Esophagus mucosa (tissue), 1 donor: ENCODE results near the gene RADIL. TPM values are rescaled to one million over a fixed set of nuclear protein-coding genes. Genes with fewer than 3 reads are reported as not detected.

Experiments
- ATAC-seq: fragments of 200-7000 bp; cut with Tn5 transposase; one replicate; pipeline ENCODE4 v1.9.1; 2020
- total RNA-seq: library from RNA; stranded (reverse); gene quantifications from one replicate; pipeline ENCODE4 v1.2.4, GENCODE V29; 2023
- donor health status: DM: yes; HTN: yes; CAD: no.

Gene RADIL
- total RNA-seq, 1 donor from 2014 or later, result 0.20 TPM

DNA sequence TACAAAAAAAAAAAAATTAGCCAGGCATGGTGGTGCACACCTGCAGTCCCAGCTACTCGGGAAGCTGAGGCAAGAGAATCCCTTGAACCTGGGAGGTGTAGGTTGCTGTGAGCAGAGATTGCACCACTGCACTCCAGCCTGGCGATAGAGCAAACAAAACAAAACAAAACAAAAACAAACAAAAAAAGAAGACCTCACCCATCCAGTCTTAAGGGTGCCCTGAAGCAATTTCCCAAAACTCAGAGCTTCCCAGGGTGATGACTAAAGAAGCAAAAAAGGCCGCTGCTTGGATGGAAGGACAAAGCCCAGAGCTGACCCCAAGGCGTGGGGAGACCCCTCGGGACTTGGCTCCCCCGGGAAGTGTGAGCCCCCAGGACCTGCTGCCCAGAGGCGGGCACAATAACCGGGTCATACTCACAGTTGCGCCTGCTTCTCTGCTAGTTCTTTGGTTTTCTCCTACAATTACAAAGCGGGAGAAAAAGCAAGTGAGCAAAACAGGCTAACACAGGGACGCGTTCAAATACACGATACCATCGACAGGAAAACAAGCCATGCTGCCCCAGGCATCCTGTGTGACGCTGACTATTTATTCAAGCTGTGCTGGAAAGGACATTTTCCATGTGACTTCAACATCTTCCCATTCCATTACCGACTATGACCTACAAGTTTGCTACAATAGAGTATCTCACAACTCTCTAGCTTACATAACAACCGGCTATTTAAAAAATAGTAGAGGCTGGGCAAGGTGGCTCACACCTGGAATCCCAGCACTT, 51.6 kb downstream of the RADIL start:
- no peak for ATAC-seq

DNA sequence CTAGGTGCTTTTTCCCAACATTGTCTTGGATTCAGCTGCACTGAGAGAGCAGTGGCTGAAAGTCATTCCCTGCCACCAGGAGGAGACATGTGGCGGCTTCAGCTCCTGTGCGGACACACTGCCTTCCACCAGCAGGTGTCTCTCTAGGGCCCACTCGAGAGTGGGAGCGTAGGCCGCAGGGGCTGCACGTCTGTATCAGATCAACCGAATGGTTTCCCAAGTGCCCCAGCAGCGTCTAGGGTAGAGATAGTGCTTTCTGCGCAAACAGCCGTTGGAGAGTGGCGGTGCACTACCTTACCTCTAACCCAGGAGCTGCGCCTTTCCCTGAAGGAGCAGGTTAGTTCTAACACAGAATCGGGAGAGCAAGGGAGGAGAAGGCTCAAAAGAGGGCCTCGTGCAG, 53.3 kb downstream of the RADIL start:
- ATAC-seq, result peak; percentile 46

DNA sequence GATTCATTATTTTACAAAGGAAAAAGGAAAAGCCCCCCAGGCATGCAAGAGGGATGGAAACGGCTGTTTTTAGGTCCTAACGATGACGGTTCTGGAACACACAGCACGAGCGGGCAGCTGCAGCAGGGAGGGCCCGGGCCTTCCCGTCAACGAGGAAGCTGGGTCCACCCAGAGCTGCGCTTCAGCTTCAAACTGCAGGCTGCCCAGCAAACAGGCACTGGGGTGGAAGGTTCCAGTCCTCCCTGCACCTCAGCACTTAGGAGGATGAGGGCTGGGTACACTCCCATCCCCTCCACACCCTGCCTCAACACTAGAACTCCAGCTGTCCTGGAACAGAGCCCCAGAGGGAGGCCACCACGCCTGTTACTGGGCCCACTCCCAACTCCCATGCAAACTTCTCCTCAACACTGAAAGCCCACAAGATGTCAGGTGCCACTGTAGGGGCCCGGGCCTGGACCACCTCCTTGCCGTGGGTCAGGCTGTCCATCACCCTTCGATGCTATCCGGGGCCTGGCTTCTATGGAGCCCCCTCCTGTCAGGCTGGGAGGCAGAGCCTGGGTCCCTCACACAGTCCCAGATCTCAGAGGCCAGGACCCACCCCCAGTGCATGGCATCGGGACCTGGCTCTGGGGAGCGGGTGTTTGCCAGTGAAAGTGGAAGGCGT, 54.7 kb downstream of the RADIL start:
- no peak for ATAC-seq

DNA sequence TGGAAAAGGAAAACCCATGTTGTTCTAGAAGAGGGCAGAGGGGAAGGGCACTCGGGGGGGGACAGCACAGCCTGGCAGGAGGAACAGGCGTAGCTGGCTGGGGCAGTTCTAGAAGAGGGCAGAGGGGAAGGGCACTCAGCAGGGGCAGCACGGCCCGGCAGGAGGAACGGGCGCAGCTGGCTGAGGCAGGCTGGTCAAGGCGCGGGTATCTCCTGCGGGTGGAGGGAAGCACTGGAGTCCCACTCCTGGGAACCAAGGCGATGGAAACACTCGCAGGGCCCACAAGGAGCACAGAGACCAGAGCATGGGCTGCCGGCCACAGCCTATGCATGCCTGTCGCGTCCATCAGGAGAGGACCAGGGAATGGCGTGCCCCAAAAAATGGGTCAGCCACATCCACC, 58.4 kb downstream of the RADIL start:
- no peak for ATAC-seq

DNA sequence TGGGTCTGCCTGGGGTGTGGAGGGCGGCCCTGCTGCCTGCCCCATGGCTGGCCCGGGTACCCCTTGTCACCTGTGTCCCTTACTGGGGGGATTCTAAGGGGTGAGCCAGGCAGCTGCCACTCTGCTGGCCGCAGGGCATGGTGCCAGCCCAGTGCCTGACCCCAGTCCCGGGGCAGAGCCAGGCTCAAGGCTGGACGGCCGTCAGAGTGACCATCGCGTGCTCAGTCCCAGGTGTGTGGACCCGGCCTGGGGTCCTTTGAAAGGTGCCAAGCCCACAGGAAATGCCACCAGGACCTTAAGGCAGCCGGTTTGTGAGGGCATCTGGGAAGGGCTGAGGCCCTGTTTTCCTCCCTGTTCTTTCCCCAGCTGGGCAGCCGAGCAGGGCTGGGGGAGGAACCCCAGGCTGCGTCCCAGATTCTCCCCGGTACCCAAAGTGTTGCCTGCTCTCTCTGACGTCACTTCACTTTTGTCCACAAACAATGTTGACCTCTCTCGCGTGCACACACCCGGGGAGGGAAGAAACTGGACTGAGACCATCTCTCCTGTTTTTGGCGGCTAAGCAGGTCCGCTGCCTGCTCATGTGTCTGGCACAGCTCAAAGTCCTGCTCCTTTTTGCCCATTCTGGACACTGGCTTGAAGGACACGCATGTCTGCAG, 59.3 kb downstream of the RADIL start:
- ATAC-seq, result no peak

DNA sequence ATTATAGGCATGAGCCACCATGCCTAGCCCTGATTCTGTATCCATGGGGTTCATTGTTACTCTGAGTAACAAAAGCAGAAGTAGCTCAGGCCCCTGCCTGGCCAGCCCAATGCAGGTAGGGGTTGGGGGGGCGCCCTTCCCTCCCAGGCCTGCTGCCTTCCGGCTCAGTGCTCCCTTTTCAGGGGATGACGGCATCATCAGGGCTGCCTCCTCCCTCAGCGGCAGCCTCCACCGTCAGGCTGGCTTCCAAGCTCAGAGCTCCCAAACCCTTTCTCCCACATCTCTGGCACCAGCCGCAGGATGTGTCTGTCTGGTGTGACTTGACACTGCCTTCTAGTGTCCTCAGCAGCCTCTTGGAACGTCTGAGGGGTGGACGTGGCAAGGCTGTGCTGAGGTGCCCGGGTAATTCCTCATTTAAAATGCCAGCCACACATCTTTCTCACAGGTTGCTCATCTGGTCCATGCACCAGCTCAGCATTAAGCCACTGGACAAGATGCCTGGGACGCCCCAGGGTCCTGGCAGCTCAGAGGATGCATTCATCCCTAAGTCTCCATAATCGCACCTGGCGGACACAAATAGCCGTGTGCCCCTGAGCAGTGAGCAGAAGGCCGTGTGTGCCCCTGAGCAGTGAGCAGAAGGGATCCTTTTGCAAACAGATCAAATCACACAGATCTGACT, 59.9 kb downstream of the RADIL start:
- ATAC-seq, result no peak

DNA sequence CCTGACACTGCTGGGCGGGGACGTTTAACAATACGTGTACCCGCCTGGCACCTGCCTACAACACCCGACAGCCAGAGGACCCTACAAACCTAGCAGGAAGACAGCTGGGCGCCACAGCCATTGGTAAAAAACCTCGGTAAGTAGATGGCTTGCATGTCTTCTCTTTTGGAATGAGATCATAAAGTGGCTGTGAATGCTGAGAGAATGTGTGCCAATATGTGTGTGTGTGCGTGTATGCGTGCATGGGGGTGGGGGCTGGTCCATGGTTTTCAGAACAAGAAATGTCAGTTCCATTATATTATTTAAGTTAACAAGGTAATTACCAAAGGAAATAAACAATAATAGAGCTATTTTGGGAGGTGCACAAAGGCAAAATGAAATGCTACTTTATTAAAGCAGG, 60.8 kb downstream of the RADIL start:
- no peak for ATAC-seq

DNA sequence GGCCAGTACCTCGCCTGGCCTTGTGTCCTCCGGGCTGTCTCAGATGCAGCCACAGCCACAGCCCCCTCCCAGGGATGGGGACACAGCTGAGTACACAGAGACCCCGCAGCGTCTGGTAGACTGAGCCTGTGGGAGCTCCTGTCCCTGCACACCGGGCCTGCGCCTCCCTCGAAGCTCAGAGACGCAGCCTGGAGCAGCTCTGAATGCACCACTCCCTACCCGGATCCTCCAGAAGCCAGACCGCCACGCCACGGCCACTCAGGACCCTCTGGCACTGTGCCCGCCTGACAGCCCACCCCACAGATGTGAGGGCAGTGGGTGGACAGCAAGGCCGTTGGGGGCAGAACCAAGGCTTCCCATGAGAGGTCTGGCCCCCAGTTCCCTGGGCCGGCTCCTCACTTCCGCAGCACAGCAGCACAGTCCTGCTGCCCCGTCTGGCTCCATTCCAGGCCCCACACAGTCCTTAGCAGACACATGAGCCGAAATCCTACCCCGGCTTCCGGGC, 62.5 kb downstream of the RADIL start:
- ATAC-seq, result no peak

DNA sequence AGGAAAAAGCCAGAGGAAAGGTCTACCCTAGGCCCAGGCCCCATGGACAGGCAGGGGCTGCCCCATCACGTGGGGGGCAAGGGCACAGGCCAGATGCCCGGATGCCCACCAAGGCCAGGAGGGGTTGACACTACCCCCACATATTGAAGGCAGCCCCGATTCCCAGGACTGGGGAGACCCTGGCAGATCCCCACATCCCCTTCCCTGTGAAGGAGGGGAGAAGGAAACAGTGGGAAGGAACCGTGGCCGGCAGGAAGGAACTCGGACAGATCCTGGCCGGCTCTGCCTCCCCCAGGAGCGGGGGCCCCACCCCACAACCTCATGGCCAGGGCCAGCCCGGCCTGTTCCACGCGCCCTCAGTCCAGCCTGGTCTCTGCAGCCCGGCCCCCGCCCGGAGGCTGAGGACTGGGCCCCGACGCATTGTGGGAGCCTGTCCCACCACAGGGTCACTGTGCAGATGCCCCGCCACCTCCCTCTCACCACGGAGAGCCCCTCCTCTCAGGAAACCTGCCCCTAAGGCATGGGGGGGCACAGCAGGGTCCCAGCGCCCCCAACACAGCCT, 63.0 kb downstream of the RADIL start:
- no peak for ATAC-seq

DNA sequence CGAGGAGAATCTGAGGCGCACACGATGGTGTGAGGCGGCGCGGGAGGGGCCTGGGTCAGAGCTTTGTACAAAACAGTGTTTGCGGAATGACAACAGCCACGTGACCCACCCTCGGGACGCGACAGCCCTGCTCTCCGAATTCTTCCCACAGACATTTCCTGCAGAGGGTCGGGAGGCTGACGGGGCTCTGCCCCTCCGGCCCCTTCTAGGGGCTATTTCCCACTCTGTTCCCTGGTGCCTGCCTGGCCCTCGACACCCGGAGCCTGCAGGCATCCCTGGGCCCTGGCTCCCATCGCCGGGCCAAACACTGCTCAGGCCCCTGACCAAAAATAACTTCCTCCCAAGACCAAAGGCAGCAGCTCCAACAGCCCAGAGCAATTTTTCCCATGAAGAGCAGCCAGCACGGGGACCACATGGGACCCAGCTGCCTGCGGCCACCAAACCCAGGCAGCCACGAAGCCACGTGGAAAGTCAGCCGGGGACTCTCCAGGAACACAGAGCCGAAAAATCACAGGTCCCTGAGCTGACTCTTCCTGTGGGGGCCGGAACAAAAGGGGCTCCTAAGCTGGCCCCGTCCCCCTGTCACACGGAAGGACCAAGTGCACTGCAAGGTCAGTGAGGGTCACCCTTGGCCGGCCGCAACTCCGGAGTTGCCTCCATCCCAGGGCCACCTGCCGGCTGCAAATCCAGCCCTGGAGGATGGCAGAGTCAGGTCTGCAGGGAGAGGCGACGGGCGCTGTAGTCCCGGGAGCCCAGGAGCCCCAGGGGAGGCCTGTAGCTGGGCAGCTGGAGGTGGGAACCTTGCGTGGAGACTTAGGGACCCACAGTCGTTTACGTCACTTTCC, 63.7 kb downstream of the RADIL start:
- ATAC-seq, result no peak

DNA sequence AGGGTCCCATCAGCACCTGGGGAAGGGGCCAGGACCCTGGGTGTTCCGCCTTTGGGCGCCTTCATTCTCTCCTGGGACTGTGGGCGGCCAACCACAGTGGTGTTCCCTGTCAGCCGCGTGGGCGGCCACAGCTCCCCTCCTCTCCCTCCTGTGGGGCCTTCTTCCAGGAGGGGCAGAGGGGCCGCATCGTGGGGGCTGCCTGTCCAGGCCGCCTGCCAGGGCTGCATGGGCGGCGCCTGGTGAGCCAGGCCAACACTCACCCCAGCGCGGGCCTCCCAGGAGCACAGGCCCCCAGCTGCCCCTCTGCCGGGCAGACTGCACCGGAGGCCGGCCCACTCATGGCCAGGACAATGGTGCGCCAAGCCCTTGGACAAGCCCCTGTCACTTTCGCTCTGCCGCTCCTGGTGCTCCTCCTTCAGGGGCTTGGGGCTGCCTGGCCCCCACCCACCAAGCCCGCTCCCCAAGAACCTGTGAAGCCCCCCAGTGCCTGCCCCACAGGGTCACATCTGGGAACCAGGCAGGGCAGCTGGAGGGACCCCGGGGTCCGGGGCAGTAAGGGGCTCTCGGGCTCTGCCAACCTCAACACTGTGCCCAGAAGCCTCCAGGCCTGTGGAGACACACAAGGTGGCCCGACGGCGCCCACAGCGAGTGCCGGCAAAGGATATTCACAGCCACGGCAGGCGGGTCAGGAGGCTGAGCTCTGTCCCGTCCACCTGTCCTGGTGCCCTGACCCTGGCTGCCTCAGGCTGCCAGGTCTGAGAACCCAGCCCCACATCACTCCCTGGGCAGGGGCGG, 65.3 kb downstream of the RADIL start:
- ATAC-seq, result no peak

DNA sequence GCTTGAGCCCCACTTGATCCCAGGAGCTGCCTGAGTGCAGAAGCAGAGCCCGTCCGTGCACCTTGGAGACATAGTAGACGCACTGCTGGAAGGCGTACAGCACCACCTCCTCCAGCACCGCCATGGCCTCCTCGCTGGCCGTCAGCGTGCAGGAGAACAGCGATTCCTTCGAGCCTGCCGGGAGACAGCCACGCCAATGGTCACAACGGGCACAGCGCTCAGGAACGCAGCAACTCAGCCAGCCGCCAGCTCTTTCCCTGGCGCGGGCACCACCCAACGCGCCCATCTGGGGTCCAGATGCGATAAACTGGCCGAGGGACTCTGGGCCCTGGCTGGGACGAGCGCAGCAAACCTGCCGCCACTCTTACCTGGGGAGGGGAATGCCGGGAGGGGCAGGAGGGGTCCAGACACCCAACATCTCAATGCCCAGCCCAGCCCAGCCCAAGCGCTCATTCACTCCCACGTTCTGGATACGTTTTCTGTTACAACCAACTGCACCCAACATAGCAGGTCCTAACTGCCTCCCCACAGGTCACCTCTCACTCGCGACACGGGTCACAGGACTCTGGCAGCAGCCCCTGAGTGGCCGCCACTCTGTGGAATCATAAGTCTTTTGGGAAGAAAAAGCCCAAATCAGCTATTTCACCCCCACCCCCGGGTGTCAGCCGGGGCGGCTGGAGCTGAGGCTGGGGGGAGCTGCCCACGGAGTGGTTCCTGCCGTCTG, 66.2 kb downstream of the RADIL start:
- ATAC-seq, result no peak

DNA sequence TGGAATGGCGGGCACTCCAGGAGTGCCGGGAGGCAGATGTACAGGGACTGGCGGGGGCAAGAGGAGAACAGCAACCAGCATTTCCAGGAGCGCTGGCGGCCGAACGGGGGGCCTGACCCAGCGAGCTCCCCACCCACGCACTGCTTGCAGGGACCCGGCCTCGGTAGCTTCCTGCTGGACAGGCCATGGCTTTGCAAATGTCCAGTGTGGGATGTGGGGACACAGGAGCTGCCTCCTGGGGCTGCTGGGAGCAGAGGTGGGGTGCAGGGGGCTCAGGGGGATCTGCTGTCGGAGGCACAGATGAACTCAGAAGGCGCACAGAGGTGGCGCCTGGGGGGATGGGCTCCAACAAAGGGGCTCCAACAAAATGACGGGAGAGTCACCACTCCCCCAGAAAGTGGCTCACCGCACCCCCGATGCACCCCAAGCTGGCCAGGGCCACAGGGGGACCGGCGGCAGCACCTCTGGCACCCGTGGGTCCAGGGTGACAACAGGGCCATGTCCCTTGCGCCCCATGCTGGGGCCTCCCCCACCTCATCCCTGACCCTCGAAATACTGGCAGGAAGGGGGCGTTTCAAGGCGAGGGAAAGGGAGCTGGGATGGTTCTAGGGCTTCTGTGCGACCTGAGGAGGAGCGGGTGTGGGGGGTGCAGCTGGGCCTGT, 67.0 kb downstream of the RADIL start:
- ATAC-seq, result no peak

DNA sequence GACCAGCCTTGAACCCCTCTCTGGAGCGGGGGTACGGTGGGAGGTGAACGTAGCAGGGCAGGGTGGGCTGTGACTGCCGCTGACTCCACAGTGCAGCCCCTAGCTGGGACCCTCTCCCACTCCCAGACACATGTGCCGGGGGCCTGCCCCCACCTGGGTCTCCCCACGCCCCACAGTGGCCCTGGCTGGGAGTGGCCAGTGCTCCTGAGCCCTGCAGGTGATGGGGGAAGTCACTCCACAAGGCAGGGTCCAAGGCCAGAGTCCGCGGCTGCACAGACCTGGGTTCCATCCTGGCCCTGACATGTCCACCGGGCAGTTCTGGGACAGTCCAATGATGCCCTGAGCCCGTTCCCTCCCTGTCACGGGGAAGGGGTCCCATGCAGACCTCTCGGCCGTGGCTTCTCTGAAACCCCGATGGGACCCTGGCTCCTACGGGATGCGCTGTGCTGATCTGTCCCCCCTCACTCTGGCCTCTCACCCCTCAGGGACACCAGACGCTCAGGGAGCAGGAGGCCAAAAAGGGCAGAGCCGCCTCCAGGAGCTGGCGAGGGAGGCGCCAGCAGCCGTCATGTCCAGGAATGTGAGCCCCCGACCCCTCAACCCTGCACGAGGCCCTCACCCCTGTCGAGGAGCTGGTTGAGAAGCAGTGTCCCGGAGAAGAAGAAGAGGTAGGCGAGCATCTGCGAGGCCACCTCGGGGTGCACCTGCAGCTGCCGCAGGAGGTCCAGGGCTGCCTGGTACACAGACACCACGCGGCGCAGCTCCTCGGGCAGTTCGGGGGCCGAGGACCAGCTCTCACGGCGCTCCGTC, 67.7 kb downstream of the RADIL start:
- ATAC-seq, result no peak

DNA sequence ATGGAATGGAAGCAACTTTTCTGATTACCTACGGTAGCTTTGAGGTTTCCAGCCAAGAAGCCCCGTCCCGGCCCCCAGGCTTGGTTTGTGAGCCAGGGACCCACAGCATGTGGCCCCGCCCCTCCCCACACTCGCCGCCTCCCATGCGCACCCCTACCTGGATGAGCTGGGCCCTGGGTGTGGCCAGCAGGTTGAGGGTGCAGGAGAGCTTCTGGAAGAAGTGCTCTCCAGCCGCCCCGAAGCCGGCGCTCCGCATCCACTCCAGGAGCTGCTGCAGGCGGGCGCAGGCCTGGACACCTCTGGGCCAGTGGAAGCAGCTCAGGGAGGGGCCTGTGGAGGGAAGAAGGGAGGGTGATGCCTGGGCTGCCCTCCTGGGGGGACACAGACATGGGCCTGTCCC, 68.4 kb downstream of the RADIL start:
- ATAC-seq, result no peak

DNA sequence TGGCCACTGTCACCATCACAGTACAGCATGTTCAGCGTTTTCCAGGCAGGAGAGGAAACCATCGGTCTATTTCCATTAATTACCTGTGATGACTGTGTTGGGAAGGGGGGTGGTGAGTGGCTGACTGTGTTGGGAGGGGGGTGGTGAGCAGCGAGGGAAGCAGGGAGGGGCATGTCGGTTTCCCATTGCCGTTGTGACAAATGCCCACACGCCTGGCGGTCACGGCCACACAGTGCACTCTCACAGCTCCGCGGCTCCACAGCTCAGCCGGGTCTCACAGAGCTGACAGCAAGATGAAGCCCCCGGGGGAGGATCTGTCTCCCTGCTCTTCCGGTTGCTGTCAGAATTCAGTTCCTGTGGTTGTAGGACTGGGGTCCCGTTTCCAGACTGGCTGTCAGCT, 69.1 kb downstream of the RADIL start:
- no peak for ATAC-seq

DNA sequence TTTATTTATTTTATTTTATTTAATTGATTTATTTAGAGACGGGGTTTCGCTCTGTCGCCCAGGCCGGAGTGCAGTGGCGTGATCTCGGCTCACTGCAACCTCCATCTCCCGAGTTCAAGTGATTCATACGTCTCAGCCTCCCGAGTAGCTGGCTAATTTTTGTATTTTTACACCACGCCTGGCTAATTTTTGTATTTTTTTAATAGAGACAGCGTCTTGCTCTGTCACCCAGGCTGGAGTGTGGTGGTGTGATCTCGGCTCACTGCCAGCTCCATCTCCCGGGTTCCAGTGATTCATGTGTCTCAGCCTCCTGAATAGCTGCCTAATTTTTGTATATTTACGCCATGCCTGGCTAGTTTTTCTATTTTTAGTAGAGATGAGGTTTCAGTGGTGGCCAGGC, 73.8 kb downstream of the RADIL start:
- ATAC-seq, result no peak

DNA sequence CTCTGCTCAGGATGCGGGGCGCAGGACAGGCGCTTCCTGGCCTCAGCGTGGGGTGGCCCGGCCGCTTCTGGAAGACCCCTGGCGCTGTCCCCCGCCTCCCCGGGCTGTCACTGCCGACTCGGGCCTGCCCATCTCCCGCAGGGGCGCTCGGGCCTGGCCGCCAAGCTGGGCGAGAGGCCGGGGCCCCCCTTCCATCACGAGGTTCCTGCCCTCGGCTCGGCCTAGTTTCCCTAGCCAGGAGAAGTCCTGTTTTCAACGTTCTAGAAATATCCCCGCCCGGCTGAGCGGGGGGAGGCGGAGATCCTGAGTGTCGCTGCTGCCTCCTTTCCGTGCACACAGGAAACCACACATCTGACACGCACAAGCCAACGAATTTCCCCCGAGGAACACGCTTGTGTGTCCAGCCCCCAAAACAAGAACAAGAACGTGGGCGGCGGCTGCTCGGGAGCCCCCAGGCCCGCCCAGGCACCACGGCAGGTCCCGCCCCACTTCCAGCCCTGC, 74.4 kb downstream of the RADIL start:
- ATAC-seq, result no peak

DNA sequence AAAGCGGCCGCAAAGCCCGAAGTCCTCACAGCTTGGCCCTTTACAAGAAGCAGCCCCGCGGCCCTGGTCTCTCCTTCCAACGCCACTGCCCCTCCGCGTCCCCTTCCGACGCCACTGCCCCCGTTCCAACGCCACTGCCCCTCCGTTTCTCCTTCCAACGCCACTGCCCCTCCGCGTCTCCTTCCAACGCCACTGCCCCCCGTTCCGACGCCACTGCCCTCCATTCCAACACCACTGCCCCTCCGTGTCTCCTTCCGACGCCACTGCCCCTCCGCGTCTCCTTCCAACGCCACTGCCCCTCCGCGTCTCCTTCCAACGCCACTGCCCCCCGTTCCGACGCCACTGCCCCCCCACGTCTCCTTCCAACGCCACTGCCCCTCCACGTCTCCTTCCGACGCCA, 75.0 kb downstream of the RADIL start:
- ATAC-seq, result no peak
